ENCODE data around the gene GUCA2B. TPM values are rescaled to one million over a fixed set of nuclear protein-coding genes. Genes with fewer than 3 reads are reported as not detected.
A peak's percentile ranks its signal among the peaks of the same experiment; 100 is the strongest.

GUCA2B gene
- polyA plus RNA-seq, 6 donors from 2014 or later, result not detected

- ATAC-seq (ENCODE audit: low read depth in 2 of 2) (no peak), DNase-seq (no peak)
- H3K27me3 Mint-ChIP-seq, result no peaks in the 10 kb centered on the region
- no peaks in the 10 kb centered on the region for H3K9me3 Mint-ChIP-seq
- H3K36me3 Mint-ChIP-seq, result no peaks in the 10 kb centered on the region
- H3K4me1 Mint-ChIP-seq, result no peaks in the 10 kb centered on the region
- peak overlapping the region in 2 of 6 donors; percentile 57 to 70 for H3K27ac Mint-ChIP-seq
- H3K4me3 Mint-ChIP-seq, result no peak overlapping the region
These were observed 20.9 kb downstream of the GUCA2B start for GRCh38 chr1:42173961-42174735.

- H3K27ac Mint-ChIP-seq, result peak overlapping the region in 1 of 6 donors; percentile 36
These were observed 22.3 kb downstream of the GUCA2B start for GRCh38 chr1:42175314-42176054.

GRCh38 chr1:42176902-42177519 is 23.8 kb downstream of the GUCA2B start:
- H3K9me3 Mint-ChIP-seq, result no peaks in the 10 kb centered on the region
- peaks cover 0 to 4% (median 0%) of the 10 kb centered on the region in 3 donors for H3K4me1 Mint-ChIP-seq
- ATAC-seq (ENCODE audit: low read depth in 2 of 2), result peak; percentile 38 to 49
- no peaks in the 10 kb centered on the region for H3K27me3 Mint-ChIP-seq
- H3K36me3 Mint-ChIP-seq, result peaks cover 0 to 3% of the 10 kb centered on the region in 2 donors
- peak overlapping the region in 2 of 6 donors; percentile 20 to 49 for H3K27ac Mint-ChIP-seq
- no peak overlapping the region for H3K4me3 Mint-ChIP-seq
- peak; percentile 17 for DNase-seq

More at GRCh38 chr1:42175314-42176054, 22.3 kb downstream of the GUCA2B start:
- no peak for ATAC-seq (ENCODE audit: low read depth in 2 of 2)
- no peaks in the 10 kb centered on the region for H3K27me3 Mint-ChIP-seq
- H3K9me3 Mint-ChIP-seq, result no peaks in the 10 kb centered on the region
- H3K4me3 Mint-ChIP-seq, result no peak overlapping the region
- H3K4me1 Mint-ChIP-seq, result no peaks in the 10 kb centered on the region
- no peak for DNase-seq
- H3K36me3 Mint-ChIP-seq, result no peaks in the 10 kb centered on the region

GRCh38 chr1:42177541-42177981 is 24.4 kb downstream of the GUCA2B start:
- no peak for ATAC-seq (ENCODE audit: low read depth in 2 of 2)
- no peak overlapping the region for H3K4me3 Mint-ChIP-seq
- no peaks in the 10 kb centered on the region for H3K27me3 Mint-ChIP-seq
- H3K9me3 Mint-ChIP-seq, result no peaks in the 10 kb centered on the region
- peaks cover 0 to 4% (median 0%) of the 10 kb centered on the region in 3 donors for H3K4me1 Mint-ChIP-seq
- no peak for DNase-seq
- H3K27ac Mint-ChIP-seq, result peak overlapping the region in 4 of 6 donors; percentile 12 to 57 (median 34)
- H3K36me3 Mint-ChIP-seq, result peaks cover 0 to 3% of the 10 kb centered on the region in 2 donors

- ATAC-seq (ENCODE audit: low read depth in 2 of 2), result no peak
- Mint-ChIP-seq H3K36me3 (peaks cover 0 to 3% of the 10 kb centered on the region in 2 donors), H3K27me3 (no peaks in the 10 kb centered on the region), H3K27ac (peak overlapping the region in 3 of 6 donors; percentile 20 to 88 (median 27)), H3K9me3 (no peaks in the 10 kb centered on the region), H3K4me3 (no peak overlapping the region), H3K4me1 (peaks cover 0 to 4% (median 2%) of the 10 kb centered on the region in 3 donors)
- DNase-seq, result no peak
These were observed 25.0 kb downstream of the GUCA2B start for GRCh38 chr1:42178249-42178648.

- H3K36me3 Mint-ChIP-seq, result peaks cover 3 to 7% of the 10 kb centered on the region in 2 donors
- ATAC-seq (ENCODE audit: low read depth in 2 of 2) (no peak), DNase-seq (no peak)
- H3K4me3 Mint-ChIP-seq, result no peak overlapping the region
- no peaks in the 10 kb centered on the region for H3K27me3 Mint-ChIP-seq
- H3K9me3 Mint-ChIP-seq, result no peaks in the 10 kb centered on the region
- peaks cover 0 to 4% (median 2%) of the 10 kb centered on the region in 3 donors for H3K4me1 Mint-ChIP-seq
- H3K27ac Mint-ChIP-seq, result peak overlapping the region in 2 of 6 donors; percentile 61 to 77
These were observed 26.1 kb downstream of the GUCA2B start for GRCh38 chr1:42179275-42179674.

- peaks cover 10 to 12% of the 10 kb centered on the region in 2 donors for H3K36me3 Mint-ChIP-seq
- peaks cover 0 to 7% (median 2%) of the 10 kb centered on the region in 3 donors for H3K4me1 Mint-ChIP-seq
- H3K27me3 Mint-ChIP-seq, result no peaks in the 10 kb centered on the region
- H3K9me3 Mint-ChIP-seq, result no peaks in the 10 kb centered on the region
- H3K27ac Mint-ChIP-seq, result peak overlapping the region in 3 of 6 donors; percentile 29 to 73 (median 61)
- DNase-seq (no peak), ATAC-seq (ENCODE audit: low read depth in 2 of 2) (no peak)
- H3K4me3 Mint-ChIP-seq, result no peak overlapping the region
These were observed 26.7 kb downstream of the GUCA2B start for GRCh38 chr1:42179900-42180329.

- Mint-ChIP-seq H3K27me3 (no peaks in the 10 kb centered on the region), H3K4me1 (peaks cover 0 to 7% (median 2%) of the 10 kb centered on the region in 3 donors), H3K27ac (peak overlapping the region in 4 of 6 donors; percentile 7 to 60 (median 10)), H3K9me3 (no peaks in the 10 kb centered on the region), H3K36me3 (peaks cover 17 to 22% of the 10 kb centered on the region in 2 donors), H3K4me3 (no peak overlapping the region)
- DNase-seq (no peak), ATAC-seq (ENCODE audit: low read depth in 2 of 2) (no peak)
These were observed 28.5 kb downstream of the GUCA2B start for GRCh38 chr1:42181687-42182086.

- DNase-seq (no peak), ATAC-seq (ENCODE audit: low read depth in 2 of 2) (no peak)
- Mint-ChIP-seq H3K27ac (peak overlapping the region in 1 of 6 donors; percentile 27), H3K27me3 (no peaks in the 10 kb centered on the region), H3K4me1 (peaks cover 0 to 11% (median 2%) of the 10 kb centered on the region in 3 donors), H3K4me3 (no peak overlapping the region), H3K36me3 (peaks cover 27 to 37% of the 10 kb centered on the region in 2 donors), H3K9me3 (no peaks in the 10 kb centered on the region)
These were observed 30.2 kb downstream of the GUCA2B start for GRCh38 chr1:42183210-42183956.

GRCh38 chr1:42183957-42184268 is 30.7 kb downstream of the GUCA2B start:
- H3K9me3 Mint-ChIP-seq, result no peaks in the 10 kb centered on the region
- ATAC-seq (ENCODE audit: low read depth in 2 of 2) (no peak), DNase-seq (no peak)
- H3K4me3 Mint-ChIP-seq, result no peak overlapping the region
- H3K27me3 Mint-ChIP-seq, result no peaks in the 10 kb centered on the region
- H3K36me3 Mint-ChIP-seq, result peaks cover 27 to 37% of the 10 kb centered on the region in 2 donors
- H3K27ac Mint-ChIP-seq, result no peak overlapping the region
- H3K4me1 Mint-ChIP-seq, result peaks cover 0 to 11% (median 2%) of the 10 kb centered on the region in 3 donors

GRCh38 chr1:42184616-42185015 is 31.4 kb downstream of the GUCA2B start:
- Mint-ChIP-seq H3K4me1 (peaks cover 0 to 11% (median 2%) of the 10 kb centered on the region in 3 donors), H3K36me3 (peaks cover 33 to 37% of the 10 kb centered on the region in 2 donors), H3K9me3 (no peaks in the 10 kb centered on the region), H3K27me3 (no peaks in the 10 kb centered on the region), H3K27ac (no peak overlapping the region), H3K4me3 (no peak overlapping the region)
- ATAC-seq (ENCODE audit: low read depth in 2 of 2) (no peak), DNase-seq (no peak)

- ATAC-seq (ENCODE audit: low read depth in 2 of 2) (no peak), DNase-seq (no peak)
- Mint-ChIP-seq H3K27me3 (no peaks in the 10 kb centered on the region), H3K4me3 (no peak overlapping the region), H3K9me3 (no peaks in the 10 kb centered on the region), H3K27ac (peak overlapping the region in 2 of 6 donors; percentile 33 to 70), H3K36me3 (peaks cover 45 to 47% of the 10 kb centered on the region in 2 donors), H3K4me1 (peaks cover 0 to 11% (median 2%) of the 10 kb centered on the region in 3 donors)
These were observed 32.9 kb downstream of the GUCA2B start for GRCh38 chr1:42186152-42186551.
